Suprapubic skin (tissue), 3 donors: Measurements from ENCODE around the gene TBC1D24.

Experiments used
- POLR2A ChIP-seq, 2 donors: fragments of 450-650 bp; IDR thresholded peaks; one replicate each; pipeline ENCODE4 v1.6.1; 2017; ENCODE audit warnings: antibody characterized with exemption in 2 of 2, mild to moderate bottlenecking in 2 of 2, moderate library complexity in 2 of 2
- TF ChIP-seq, protein P1 (sequence below), 2 donors: fragments of 200-600 bp in 1 of 2; fragments of 450-650 bp in 1 of 2; sonication (generic) in 1 of 2; IDR thresholded peaks; one replicate each; pipeline ENCODE4 v1.5.1; 2016 to 2019; ENCODE audit warnings: antibody characterized with exemption in 2 of 2, mild to moderate bottlenecking in 1 of 2, moderate library complexity in 1 of 2

DNA sequence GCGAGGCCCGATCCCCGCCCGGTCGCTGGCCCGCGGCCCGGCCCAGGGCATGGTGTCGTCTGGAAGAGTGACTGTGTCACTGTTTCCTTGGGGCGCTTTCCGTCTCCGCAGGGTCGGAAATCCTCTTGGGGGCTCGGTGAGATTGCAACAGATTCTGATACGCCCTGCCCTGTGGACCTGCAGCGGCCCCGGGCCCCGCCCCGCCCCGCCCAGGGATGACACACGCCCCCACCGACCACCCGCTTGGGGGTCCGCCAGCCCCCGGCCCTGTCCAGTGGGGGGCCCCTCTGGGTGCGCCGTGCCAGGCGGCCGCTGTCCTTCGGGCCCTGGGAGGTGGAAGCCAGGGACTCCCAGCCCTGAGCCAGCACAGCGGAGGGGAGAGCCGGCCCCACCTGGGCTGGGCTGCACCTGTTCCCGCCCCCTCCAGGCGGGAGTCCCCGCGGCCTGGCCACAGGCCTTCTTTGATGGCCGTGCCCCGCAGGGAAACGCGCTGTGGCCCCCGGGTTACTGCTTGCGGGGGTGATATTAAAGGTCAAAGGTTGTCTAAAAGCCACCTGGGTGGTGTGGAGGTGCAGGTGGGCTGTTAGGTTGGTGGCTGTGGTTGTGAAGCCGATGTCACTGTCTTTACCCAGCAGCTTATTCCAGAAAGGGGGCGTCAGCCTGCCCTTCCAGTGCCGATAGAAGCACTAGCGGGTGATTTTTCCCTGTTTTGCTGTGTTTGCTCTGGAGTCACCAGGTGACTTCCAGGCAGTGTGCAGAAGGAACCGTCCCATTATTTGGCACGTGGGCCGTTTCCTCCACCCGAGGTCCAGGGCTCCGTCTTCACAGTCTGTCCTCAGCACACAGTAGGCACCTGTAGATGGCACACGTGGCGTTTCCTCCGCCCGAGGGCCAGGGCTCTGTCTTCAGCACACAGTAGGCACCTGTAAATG, 752 bp downstream of the TBC1D24 start:
- TF ChIP-seq, protein P1, sequence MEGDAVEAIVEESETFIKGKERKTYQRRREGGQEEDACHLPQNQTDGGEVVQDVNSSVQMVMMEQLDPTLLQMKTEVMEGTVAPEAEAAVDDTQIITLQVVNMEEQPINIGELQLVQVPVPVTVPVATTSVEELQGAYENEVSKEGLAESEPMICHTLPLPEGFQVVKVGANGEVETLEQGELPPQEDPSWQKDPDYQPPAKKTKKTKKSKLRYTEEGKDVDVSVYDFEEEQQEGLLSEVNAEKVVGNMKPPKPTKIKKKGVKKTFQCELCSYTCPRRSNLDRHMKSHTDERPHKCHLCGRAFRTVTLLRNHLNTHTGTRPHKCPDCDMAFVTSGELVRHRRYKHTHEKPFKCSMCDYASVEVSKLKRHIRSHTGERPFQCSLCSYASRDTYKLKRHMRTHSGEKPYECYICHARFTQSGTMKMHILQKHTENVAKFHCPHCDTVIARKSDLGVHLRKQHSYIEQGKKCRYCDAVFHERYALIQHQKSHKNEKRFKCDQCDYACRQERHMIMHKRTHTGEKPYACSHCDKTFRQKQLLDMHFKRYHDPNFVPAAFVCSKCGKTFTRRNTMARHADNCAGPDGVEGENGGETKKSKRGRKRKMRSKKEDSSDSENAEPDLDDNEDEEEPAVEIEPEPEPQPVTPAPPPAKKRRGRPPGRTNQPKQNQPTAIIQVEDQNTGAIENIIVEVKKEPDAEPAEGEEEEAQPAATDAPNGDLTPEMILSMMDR (IDR thresholded peaks at IDR 0.05): no peak
- TF ChIP-seq POLR2A (IDR thresholded peaks at IDR 0.05): no peak
